GM23338 (cell line): ENCODE measurements around the gene SOX3. TPM values are rescaled to one million over a fixed set of nuclear protein-coding genes. Genes with fewer than 3 reads are reported as not detected.

Experiments used
- ATAC-seq: fragments of 200-7000 bp; cut with Tn5 transposase; 3 replicates; pipeline ENCODE4 v1.9.1; 2020
- DNase-seq: peaks from one replicate; pipeline ENCODE4 v3.0.0-alpha.2; 2015; ENCODE audit warnings: low spot score
- H2AFZ ChIP-seq: fragments of 200-600 bp; sonication (generic); 2 replicates; pipeline ENCODE4 v1.8.0; 2016; ENCODE audit warnings: antibody characterized with exemption, mild to moderate bottlenecking, moderate library complexity
- H3F3A ChIP-seq: fragments of 200-600 bp; sonication (generic); replicated peaks from 2 replicates; pipeline ENCODE4 v1.8.0; 2017; ENCODE audit warnings: antibody characterized with exemption, mixed run types, low read depth
- H3K27ac ChIP-seq: fragments of 200-600 bp; sonication (generic); 2 replicates; pipeline ENCODE4 v1.6.1; 2016; ENCODE audit warnings: low read depth
- H3K27me3 ChIP-seq: fragments of 200-600 bp; sonication (generic); 2 replicates; pipeline ENCODE4 v1.8.0; 2016; ENCODE audit warnings: mild to moderate bottlenecking, mixed run types, moderate library complexity; ENCODE audit not compliant: insufficient read depth
- H3K36me3 ChIP-seq: fragments of 200-600 bp; sonication (generic); 2 replicates; pipeline ENCODE4 v1.8.0; 2016; ENCODE audit warnings: mild to moderate bottlenecking; ENCODE audit not compliant: insufficient read depth
- H3K4me1 ChIP-seq: fragments of 200-600 bp; sonication (generic); 2 replicates; pipeline ENCODE4 v1.8.0; 2016; ENCODE audit warnings: mild to moderate bottlenecking, moderate library complexity; ENCODE audit not compliant: insufficient read depth
- H3K4me2 ChIP-seq: fragments of 200-600 bp; sonication (generic); 2 replicates; pipeline ENCODE4 v1.7.1; 2017; ENCODE audit warnings: mixed run types
- H3K4me3 ChIP-seq: fragments of 200-600 bp; sonication (generic); 2 replicates; pipeline ENCODE4 v1.6.1; 2016; ENCODE audit warnings: mixed run types
- H3K79me2 ChIP-seq: fragments of 200-600 bp; sonication (generic); replicated peaks from 2 replicates; pipeline ENCODE4 v1.8.0; 2017; ENCODE audit warnings: mild to moderate bottlenecking; ENCODE audit not compliant: insufficient read depth
- H3K9me2 ChIP-seq: fragments of 200-600 bp; sonication (generic); 2 replicates; pipeline ENCODE4 v1.8.0; 2017; ENCODE audit not compliant: insufficient read depth
- H4K20me1 ChIP-seq: fragments of 200-600 bp; sonication (generic); replicated peaks from 2 replicates; pipeline ENCODE4 v1.8.0; 2017; ENCODE audit warnings: mild to moderate bottlenecking; ENCODE audit not compliant: insufficient read depth
- H3K27ac Mint-ChIP-seq: 2 replicates; pipeline ENCODE4 v1.8.0; 2020; ENCODE audit warnings: inconsistent platforms, mild to moderate bottlenecking, moderate library complexity, mixed read lengths
- H3K27me3 Mint-ChIP-seq: 3 replicates; pipeline ENCODE4 v1.8.0; 2022; ENCODE audit warnings: low read depth, mild to moderate bottlenecking, moderate library complexity, mixed read lengths, inconsistent platforms; ENCODE audit not compliant: insufficient read depth, poor library complexity
- H3K36me3 Mint-ChIP-seq: 3 replicates; pipeline ENCODE4 v1.8.0; 2021; ENCODE audit warnings: low read depth, mild to moderate bottlenecking, inconsistent platforms, moderate library complexity, mixed read lengths
- H3K4me1 Mint-ChIP-seq: 3 replicates; pipeline ENCODE4 v1.8.0; 2020; ENCODE audit warnings: mild to moderate bottlenecking, inconsistent platforms, mixed read lengths
- H3K4me3 Mint-ChIP-seq: 3 replicates; pipeline ENCODE4 v1.8.0; 2021; ENCODE audit warnings: moderate library complexity, mild to moderate bottlenecking, inconsistent platforms, mixed read lengths
- H3K9me3 Mint-ChIP-seq: 3 replicates; pipeline ENCODE4 v1.8.0; 2020; ENCODE audit warnings: moderate library complexity, mild to moderate bottlenecking, inconsistent platforms, mixed read lengths
- CREB1 ChIP-seq: fragments of 250-450 bp; sonication (Bioruptor Pico); IDR thresholded peaks from 2 replicates; pipeline ENCODE4 v1.5.0; 2020; ENCODE audit warnings: low read depth, mild to moderate bottlenecking, moderate library complexity
- EZH2 ChIP-seq: fragments of 200-600 bp; sonication (generic); IDR thresholded peaks from one replicate; pipeline ENCODE4 v1.8.0; 2017; ENCODE audit warnings: antibody characterized with exemption, mild to moderate bottlenecking, low read depth; ENCODE audit not compliant: unreplicated experiment
- EZH2phosphoT487 ChIP-seq: fragments of 200-600 bp; sonication (generic); IDR thresholded peaks from one replicate; pipeline ENCODE4 v1.8.1; 2018; ENCODE audit warnings: antibody characterized with exemption; ENCODE audit not compliant: unreplicated experiment
- JUNB ChIP-seq: IDR thresholded peaks from one replicate; pipeline ENCODE4 v1.6.1; 2016; ENCODE audit warnings: antibody characterized with exemption; ENCODE audit not compliant: unreplicated experiment
- NANOG ChIP-seq: IDR thresholded peaks from 2 replicates; pipeline ENCODE4 v1.6.1; 2016; ENCODE audit warnings: antibody characterized with exemption, borderline replicate concordance
- POLR2AphosphoS5 ChIP-seq: IDR thresholded peaks from 2 replicates; pipeline ENCODE4 v1.6.1; 2016; ENCODE audit warnings: antibody characterized with exemption, low read depth
- STAT1 ChIP-seq: IDR thresholded peaks from one replicate; pipeline ENCODE4 v1.6.1; 2016; ENCODE audit warnings: antibody characterized with exemption; ENCODE audit not compliant: unreplicated experiment
- ZNF114 ChIP-seq: fragments of 250-450 bp; sonication (Bioruptor Pico); IDR thresholded peaks from 2 replicates; pipeline ENCODE4 v1.5.0; 2020; ENCODE audit warnings: mild to moderate bottlenecking, moderate library complexity
- ZNF331 ChIP-seq: fragments of 250-450 bp; sonication (Bioruptor Pico); IDR thresholded peaks from 2 replicates; pipeline ENCODE4 v1.5.0; 2020; ENCODE audit warnings: low read depth, mild to moderate bottlenecking, moderate library complexity
- polyA plus RNA-seq: library from polyadenylated mRNA; unstranded; fragments of >200 nt; fragmentation: Nextera tagmentation; extraction: Ambion mirVana; gene quantifications from 2 replicates; pipeline ENCODE4 v1.2.1, GENCODE V29; 2016
- total RNA-seq: library from RNA; depleted of rRNA; stranded (reverse); fragments of >200 nt; shearing (Covaris generic); gene quantifications from 2 replicates; pipeline ENCODE4 v1.2.3, GENCODE V29; 2014
- TF ChIP-seq, protein P1 (sequence below): IDR thresholded peaks from one replicate; pipeline ENCODE4 v1.6.1; 2018; ENCODE audit warnings: antibody characterized with exemption; ENCODE audit not compliant: unreplicated experiment
- TF ChIP-seq, protein P2 (sequence below): IDR thresholded peaks from 2 replicates; pipeline ENCODE4 v1.6.1; 2016; ENCODE audit warnings: antibody characterized with exemption
- TF ChIP-seq, protein P3 (sequence below), 2 experiments: fragments of 200-600 bp in 1 of 2; sonication (generic) in 1 of 2; conservative IDR thresholded peaks; 2 replicates each; pipeline versions ENCODE4 v1.5.1 to v1.6.1; 2016 to 2017; ENCODE audit warnings: antibody characterized with exemption in 2 of 2, low read depth in 2 of 2, mild to moderate bottlenecking in 2 of 2, moderate library complexity in 1 of 2

SOX3 gene
- total and polyA plus RNA-seq, 2 experiments from 2014 or later: 9.8 to 23.3 TPM

DNA sequence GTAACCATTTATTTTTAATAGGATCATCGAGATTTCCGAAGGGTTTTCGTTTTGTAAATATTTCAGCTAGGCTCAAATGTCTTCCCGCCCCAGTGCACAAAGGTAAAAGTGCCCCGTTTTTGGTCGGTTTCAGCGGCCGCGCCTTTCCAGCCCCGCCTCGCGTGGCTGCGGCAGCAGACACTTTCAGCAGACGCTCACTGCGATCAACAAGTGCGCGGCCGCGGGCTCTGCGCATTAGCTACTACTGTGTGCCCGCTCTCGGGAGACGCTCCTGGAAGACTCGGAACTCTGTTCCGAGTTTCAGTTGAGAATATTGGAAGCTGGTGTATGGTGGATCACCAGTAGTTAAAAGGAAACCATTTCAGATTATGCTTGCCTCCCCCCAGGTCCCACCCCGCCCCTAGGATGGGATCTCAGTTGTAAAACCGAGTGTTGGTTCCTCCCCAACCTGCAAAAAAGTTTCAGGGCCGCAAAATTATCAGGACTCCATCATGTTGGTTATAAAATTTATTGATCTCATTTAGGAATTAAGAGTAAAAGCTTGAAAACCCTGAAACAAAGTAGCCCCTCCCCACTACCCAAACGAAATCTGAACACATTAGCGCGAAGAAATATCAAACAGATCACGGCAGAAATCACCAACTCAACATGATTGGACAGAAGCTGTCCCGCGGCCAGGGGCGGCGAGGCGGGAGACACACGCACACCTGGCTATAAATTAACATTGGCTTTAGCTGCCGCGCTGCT is 2.2 kb downstream of the SOX3 start:
- H4K20me1 ChIP-seq: no peaks in the 10 kb centered on the region
- H3K27me3 ChIP-seq: peaks cover 81% of the 10 kb centered on the region
- peak; percentile 42 for TF ChIP-seq EZH2
- no peak for TF ChIP-seq ZNF114
- H3K9me2 ChIP-seq: no peaks in the 10 kb centered on the region
- H3K4me3 ChIP-seq: peak overlapping the region; percentile 62
- Mint-ChIP-seq H3K9me3 (no peaks in the 10 kb centered on the region), H3K36me3 (peaks cover 6% of the 10 kb centered on the region; the same call in 1 of the 3 replicates), H3K27ac (no peak overlapping the region), H3K4me3 (peak overlapping the region; percentile 80), H3K27me3 (peaks cover 49% of the 10 kb centered on the region), H3K4me1 (peaks cover 29% of the 10 kb centered on the region)
- no peaks in the 10 kb centered on the region for H3K36me3 ChIP-seq
- H3K27ac ChIP-seq: no peak overlapping the region
- ATAC-seq (no peak), DNase-seq (no peak)
- H3K4me1 ChIP-seq: peaks cover 10% of the 10 kb centered on the region
- H2AFZ ChIP-seq: no peak overlapping the region
- no peaks in the 10 kb centered on the region for H3F3A ChIP-seq
- no peaks in the 10 kb centered on the region for H3K79me2 ChIP-seq
- H3K4me2 ChIP-seq: peak overlapping the region; percentile 85

DNA sequence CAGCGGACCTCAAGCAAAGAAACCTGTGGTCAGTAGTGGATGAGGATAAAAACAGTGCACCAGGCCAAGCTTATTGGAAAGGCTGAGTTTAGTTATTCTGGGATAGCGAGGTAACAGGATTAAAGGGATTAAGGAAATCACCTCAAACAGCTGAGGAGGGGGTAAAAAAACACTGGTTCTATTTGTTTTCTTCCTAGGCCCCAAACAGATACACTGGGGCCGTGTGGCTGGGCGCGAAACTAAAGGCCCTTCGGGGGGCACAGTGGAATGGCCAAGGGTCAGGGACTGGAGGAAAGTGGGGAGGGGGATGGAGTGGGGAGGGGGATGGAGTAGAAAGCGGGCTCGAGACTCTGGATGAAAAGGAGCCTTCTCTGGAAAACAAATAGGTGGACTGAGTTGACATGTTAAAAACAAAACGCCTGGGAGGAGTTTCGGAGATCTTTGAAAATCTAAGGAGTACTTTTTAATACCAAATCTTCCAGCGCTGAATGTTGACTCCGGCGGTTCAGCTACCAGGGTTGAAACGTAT is 2.9 kb downstream of the SOX3 start:
- Histone ChIP-seq H2AFZ (no peak overlapping the region), H3K4me2 (peak overlapping the region; percentile 85), H3K27ac (no peak overlapping the region), H3F3A (no peaks in the 10 kb centered on the region), H3K27me3 (peaks cover 74% of the 10 kb centered on the region), H3K36me3 (no peaks in the 10 kb centered on the region), H4K20me1 (no peaks in the 10 kb centered on the region), H3K4me3 (peak overlapping the region; percentile 62), H3K79me2 (no peaks in the 10 kb centered on the region), H3K9me2 (no peaks in the 10 kb centered on the region), H3K4me1 (peaks cover 10% of the 10 kb centered on the region)
- Mint-ChIP-seq H3K4me3 (peak overlapping the region; percentile 80), H3K27ac (no peak overlapping the region), H3K4me1 (peaks cover 24% of the 10 kb centered on the region), H3K9me3 (no peaks in the 10 kb centered on the region), H3K27me3 (peaks cover 43% of the 10 kb centered on the region), H3K36me3 (peaks cover 6% of the 10 kb centered on the region; the same call in 1 of the 3 replicates)
- ATAC-seq (no peak), DNase-seq (peak; percentile 53)
- TF ChIP-seq STAT1 (no peak), ZNF331 (CRISPR knock-in tag) (no peak), POLR2AphosphoS5 (no peak), EZH2 (no peak), CREB1 (CRISPR knock-in tag) (no peak), ZNF114 (no peak), EZH2phosphoT487 (no peak), NANOG (no peak), JUNB (no peak)
- TF ChIP-seq, protein P1, sequence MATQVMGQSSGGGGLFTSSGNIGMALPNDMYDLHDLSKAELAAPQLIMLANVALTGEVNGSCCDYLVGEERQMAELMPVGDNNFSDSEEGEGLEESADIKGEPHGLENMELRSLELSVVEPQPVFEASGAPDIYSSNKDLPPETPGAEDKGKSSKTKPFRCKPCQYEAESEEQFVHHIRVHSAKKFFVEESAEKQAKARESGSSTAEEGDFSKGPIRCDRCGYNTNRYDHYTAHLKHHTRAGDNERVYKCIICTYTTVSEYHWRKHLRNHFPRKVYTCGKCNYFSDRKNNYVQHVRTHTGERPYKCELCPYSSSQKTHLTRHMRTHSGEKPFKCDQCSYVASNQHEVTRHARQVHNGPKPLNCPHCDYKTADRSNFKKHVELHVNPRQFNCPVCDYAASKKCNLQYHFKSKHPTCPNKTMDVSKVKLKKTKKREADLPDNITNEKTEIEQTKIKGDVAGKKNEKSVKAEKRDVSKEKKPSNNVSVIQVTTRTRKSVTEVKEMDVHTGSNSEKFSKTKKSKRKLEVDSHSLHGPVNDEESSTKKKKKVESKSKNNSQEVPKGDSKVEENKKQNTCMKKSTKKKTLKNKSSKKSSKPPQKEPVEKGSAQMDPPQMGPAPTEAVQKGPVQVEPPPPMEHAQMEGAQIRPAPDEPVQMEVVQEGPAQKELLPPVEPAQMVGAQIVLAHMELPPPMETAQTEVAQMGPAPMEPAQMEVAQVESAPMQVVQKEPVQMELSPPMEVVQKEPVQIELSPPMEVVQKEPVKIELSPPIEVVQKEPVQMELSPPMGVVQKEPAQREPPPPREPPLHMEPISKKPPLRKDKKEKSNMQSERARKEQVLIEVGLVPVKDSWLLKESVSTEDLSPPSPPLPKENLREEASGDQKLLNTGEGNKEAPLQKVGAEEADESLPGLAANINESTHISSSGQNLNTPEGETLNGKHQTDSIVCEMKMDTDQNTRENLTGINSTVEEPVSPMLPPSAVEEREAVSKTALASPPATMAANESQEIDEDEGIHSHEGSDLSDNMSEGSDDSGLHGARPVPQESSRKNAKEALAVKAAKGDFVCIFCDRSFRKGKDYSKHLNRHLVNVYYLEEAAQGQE: no peak
- TF ChIP-seq, protein P2, sequence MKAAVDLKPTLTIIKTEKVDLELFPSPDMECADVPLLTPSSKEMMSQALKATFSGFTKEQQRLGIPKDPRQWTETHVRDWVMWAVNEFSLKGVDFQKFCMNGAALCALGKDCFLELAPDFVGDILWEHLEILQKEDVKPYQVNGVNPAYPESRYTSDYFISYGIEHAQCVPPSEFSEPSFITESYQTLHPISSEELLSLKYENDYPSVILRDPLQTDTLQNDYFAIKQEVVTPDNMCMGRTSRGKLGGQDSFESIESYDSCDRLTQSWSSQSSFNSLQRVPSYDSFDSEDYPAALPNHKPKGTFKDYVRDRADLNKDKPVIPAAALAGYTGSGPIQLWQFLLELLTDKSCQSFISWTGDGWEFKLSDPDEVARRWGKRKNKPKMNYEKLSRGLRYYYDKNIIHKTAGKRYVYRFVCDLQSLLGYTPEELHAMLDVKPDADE: no peak
- TF ChIP-seq, protein P3, sequence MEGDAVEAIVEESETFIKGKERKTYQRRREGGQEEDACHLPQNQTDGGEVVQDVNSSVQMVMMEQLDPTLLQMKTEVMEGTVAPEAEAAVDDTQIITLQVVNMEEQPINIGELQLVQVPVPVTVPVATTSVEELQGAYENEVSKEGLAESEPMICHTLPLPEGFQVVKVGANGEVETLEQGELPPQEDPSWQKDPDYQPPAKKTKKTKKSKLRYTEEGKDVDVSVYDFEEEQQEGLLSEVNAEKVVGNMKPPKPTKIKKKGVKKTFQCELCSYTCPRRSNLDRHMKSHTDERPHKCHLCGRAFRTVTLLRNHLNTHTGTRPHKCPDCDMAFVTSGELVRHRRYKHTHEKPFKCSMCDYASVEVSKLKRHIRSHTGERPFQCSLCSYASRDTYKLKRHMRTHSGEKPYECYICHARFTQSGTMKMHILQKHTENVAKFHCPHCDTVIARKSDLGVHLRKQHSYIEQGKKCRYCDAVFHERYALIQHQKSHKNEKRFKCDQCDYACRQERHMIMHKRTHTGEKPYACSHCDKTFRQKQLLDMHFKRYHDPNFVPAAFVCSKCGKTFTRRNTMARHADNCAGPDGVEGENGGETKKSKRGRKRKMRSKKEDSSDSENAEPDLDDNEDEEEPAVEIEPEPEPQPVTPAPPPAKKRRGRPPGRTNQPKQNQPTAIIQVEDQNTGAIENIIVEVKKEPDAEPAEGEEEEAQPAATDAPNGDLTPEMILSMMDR (conservative IDR thresholded peaks at IDR 0.05; ENCODE audit: low read depth in 2 of 2): no peak
